Stimulated activated naive CD8-positive, alpha-beta T cell treated with anti-CD3 and anti-CD28 coated beads, Interleukin-15, Interleukin-2, amounts not matched to agents 100 U/mL and 50 U/mL, for 24 hours (primary cell): ENCODE data around the gene HCK.
"Not testable (repeated sequence)": the region's sequence is repeated elsewhere in the genome, so short reads cannot be mapped to it uniquely, and the experiment has no call there.

Source experiments
- ATAC-seq: fragments of 150-1000 bp; cut with Tn5 transposase; one replicate; pipeline ENCODE4 v1.10.0; 2021
- DNase-seq: peaks from one replicate; pipeline ENCODE4 v3.0.0; 2021

Gene HCK

DNA sequence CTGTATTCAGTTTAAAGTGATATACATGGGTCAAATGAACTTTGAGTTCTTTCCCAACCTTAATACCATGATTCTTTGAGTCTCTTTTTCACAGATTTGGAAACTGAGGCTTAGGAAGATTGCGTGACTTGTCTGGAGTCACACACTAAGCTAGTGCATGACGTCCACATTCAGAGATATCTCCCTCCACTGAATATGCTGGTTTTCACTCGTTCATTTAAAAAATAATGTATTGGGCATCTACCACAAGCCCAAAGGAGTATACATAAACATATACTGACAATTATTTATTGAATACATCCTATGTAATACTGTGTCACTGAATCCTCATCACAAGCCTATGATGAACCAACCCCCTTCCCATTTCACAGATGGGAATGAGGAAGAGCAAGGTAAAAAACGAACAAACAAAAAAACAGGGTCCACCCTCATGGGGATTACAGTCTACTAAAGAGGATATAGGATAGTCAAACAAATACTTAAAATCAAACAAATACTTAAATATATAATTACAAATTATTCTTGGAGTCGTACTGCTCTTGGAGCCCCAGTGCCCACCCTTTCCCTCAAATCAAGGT lies 56.9 kb downstream of the HCK start:
- no peak for DNase-seq
- ATAC-seq, result no peak

DNA sequence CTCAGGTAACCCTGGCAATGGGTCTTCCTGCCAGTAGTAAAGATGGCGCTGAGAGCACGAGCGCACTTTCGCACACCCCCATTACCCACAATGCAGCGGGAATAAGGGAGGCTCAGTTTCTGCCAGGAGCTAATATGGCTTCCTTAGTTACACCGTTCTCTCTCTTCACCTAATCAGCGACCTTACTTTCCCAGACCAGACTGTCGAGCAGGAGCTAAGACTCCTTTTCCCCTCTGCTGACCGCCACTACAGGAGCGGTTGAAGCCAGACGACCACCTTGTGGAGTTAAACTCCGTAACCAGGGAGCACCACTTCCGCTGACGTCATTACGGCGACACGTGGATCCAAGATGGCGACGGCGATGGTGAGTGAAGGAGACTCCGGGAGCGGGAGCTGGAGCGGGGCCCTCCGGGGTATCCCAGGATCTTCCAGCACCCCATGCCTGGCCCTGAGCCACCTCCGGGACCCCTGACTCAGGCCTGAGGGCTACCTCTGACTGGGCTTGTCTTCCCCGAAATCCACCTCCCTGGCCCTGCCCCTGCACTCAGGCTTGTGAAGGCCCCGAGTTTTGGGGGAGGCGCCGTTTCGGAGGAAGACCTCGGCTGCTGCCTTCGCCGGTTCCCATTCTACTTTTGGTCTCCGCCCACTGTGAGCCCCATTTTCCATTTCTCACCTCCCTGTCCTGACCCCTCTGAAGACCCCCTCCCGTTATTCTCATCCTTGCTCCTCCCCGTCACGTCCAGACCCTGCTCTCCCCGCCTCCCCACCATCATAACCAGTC lies 57.5 kb downstream of the HCK start, which contains the start of gene TM9SF4:
TSS of gene TM9SF4 (plus strand) at position 323 of the 781 bp plus-strand sequence. CDS start at position 350, 27 bp downstream.
- peak; percentile 80 for ATAC-seq
- DNase-seq, result peak; percentile 91

DNA sequence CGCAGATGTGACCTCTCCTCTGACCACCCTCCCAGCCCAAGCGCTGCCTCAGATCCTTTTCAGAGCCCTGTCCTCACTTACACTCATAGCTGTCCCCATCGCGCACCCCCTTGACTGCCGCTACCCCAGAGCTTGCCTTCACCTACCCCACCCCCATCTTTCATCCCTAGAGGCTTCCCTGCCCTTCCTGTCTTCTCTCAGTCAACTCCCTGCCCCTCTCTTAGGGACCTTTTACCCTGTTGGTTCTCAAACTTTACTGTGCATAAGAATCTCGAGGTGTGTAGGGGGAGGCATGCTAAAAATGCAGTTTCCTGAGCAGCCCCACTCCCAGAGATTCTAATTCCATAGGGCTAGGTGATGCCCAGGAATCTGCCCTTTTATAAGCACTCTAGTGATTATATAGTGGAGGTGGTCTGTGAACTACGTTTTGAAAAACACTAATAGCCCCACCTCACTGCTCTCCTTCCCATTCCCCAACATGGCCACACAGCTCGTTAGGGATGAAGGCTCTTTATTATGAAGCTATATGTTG lies 58.2 kb downstream of the HCK start:
- DNase-seq (no peak), ATAC-seq (no peak)

DNA sequence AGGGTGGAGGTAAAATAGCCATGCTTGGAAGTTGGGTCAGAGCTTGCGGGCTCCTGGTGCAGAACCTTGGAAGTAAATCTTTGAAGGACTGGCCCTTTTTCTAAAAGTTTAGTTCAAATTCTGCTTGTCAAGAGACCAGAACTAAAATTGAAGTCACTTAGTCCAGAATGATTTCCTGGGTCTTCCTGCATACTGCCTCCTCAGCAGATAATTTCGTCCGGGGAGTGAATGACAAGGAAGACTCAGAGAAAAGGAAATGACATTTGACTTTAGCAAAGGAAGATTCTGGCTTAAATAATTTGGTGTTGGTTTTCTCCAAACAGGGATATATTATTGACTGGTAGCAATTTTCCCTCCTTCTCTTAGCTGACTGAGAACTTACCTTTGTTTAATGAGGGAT lies 58.7 kb downstream of the HCK start:
- DNase-seq (no peak), ATAC-seq (no peak)

DNA sequence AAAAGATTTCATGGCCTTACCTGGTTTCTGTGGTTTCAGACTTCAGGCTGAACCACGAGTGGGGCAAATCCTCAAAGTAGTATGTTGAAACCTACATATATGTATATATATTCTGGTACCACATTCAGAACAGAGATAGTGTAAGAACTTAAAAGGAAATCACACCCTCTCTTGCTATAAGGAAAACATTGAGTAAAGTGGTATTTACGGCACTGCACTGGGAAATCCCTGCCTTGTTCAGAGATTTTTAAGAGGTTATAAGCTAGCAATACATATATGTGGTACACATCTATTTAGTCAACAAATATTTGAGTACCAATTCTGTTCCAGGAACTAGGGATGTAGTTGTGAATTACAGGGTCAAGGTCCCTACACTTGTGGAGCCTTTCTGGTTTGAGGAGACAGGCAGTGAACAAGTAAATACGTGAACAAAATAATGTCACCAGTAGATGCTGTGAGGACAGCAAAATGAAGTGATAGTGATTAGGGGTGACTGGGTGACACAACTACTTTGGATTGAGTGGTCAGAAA lies 59.2 kb downstream of the HCK start:
- DNase-seq (no peak), ATAC-seq (no peak)

DNA sequence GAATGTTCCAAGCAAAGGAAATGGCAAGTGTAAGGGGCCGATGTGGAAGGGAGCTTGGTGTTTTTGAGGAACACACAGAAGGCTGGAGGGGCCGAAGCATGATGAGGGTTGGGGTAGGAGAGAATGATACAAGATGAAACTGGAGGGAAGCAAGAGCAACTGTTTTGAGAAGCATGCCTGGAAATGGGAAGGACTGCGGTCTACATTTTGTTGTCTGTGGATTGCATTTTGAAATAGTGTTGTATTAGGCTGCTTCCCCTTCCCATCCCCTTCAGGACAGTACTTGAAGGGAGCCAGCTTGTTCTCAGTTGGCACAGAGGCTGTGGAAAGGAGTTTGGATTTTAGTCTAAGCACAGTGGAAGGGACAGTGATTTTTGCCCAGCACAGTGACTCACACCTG lies 59.7 kb downstream of the HCK start:
- ATAC-seq, result no peak
- DNase-seq, result no peak

DNA sequence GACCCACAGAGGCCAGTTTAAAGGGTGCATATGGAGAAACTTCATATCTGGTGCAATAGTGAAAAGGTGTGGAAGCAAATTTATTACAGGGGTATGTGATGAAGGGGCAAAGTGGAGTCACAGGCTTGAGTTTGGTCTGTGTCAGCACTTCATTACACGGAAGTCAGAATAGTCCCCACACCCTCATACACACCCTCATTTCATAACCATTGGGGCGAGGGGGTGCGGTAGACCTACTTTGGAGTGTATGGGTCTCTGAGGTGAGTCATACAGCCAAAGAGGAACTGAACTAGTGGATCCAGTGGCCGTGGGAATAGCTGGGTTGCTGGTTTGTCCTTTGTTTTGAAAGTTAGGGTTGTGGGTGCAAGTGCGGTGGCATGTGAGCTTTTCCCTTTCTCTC lies 60.8 kb downstream of the HCK start:
- ATAC-seq (no peak), DNase-seq (no peak)

DNA sequence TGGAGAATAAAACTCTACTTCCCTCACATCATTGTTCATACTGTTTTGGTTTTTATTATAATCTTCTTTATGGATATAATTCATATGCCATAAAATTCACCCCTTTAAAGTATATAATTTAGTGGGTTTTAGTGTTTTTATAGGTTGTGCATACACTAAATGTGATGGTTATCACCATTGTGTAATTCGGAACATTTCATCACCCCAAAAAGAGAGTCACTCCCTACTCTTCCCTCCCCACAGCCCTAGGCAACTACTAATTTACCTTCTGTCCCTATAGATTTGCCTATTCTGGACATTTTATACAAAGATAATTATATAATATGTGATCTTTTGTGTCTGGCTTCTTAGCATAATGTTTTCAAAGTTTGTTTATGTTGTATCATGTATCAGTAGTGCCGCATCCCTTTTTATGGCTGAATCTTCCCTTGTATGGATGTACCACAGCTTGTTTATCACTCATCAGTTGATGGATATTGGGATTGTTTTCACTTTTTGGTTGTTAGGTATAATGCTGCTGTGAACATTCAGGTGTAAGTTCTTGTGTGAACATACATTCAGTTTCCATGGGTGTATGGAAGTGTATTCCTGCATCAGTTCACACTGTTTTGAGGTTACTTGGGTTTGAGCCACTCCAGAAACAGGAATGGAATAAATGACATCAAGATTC lies 61.7 kb downstream of the HCK start:
- ATAC-seq, result no peak
- no peak for DNase-seq

DNA sequence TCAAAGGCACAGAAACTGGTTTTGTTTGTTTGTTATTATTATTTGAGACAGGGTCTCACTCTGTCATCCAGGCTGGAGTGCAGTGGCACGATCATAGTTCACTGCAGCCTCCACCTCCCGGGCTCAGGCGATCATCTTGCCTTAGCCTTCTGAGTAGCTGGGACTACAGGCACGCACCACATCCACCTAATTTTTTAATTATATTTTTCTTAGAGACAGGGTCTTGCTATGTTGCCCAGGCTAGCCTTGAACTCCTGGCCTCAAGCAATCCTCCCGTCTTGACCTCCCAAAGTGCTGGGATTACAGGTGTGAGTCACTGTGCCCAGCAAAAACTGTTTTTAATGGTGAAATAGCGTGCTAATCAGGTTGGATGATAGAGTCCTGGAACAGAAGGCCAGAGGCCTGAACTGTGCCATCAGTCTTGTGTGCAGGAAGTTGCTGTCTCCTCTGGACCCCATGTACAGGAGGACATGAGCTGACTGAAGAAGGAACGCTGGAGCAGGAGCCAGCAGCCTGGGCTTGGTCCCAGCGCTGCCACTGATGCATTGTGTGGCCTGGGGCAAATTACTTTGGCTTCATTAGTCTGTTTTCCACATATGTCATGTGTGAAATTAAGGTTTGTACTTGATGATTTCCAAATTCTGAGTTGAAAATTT lies 62.4 kb downstream of the HCK start:
- DNase-seq (no peak), ATAC-seq (no peak)

DNA sequence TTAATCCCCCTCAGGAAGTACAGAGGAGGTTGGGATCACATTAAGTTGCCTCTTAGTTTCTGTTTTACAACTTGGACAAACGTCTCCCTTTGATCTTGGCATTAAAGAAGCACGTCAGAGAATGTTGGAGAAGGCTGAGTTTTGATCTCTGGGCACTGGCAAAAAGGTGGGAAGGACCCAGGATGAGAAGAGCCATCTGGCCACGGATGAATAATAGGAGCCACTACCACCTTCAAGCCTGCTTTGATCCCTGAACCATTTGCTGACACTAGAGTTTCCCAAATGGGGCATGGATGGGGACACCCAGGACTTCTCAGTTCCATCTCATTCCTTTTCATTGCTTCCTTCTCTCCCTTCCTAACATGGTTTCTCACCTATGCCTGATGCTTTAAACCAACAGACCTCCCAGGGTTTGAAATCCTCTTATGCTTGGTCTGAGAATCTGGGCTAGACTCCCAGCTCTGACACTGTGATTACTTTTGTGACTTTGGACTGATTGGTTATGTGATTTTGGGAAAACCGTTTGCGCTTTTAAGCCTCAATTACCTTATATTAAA lies 63.2 kb downstream of the HCK start:
- DNase-seq, result no peak

DNA sequence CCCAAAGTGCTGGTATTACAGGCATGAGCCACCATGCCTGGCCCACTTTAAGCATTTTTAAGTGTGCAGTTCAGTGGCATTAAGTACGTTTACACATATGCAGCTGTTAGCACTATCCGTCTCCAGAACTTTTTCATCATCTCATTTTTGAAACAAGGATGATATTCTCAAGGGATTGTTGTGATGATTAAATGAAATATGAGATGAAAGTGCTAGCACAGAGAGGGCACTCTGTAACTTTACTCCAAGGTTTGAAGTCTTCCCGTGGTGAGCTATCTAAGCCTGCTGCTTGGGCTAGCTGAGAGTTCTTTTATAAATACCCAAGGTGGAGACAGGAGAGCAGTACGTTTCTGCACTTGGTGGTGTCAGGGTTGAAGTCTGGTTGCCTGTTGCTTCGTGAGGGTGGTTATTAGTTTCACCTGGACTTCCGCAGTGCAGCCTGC lies 64.1 kb downstream of the HCK start:
- DNase-seq (no peak), ATAC-seq (no peak)

More for the DNA sequence above, 63.2 kb downstream of the HCK start:
- no peak for ATAC-seq

DNA sequence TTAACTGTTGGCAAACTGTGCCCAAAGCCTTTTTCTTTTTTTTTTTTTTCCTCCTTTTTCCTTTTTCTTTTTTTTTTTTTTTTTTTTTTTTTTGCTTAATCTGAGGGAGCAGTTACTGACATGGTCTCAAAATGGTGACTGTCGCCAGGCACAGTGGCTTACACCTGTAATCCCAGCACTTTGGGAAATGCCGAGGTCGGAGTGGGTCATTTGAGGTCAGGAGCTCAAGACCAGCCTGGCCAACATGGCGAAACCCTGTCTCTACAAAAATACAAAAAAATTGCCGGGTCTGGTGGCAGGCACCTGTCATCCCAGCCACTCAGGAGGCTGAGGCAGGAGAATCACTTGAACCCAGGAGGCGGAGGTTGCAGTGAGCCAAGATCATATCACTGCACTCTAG lies 64.8 kb downstream of the HCK start:
- ATAC-seq, DNase-seq: not testable (repeated sequence)

DNA sequence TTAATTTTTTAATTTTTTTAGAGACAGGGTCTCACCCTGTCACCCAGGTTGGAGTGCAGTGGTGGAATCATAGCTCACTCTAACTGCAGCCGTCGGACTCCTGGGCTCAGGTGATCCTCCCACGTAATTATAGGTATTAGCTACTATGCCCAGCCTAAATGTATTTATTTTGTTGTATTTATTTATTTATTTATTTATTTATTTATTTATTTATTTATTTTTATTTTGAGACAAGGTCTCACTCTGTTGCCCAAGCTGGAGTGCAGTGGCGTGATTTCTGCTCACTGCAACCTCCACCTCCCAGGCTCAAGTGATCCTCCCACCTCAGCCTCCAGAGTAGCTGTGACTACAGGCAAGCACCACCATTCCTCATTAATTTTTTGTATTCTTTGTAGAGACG lies 66.4 kb downstream of the HCK start:
- DNase-seq, ATAC-seq: not testable (repeated sequence)

DNA sequence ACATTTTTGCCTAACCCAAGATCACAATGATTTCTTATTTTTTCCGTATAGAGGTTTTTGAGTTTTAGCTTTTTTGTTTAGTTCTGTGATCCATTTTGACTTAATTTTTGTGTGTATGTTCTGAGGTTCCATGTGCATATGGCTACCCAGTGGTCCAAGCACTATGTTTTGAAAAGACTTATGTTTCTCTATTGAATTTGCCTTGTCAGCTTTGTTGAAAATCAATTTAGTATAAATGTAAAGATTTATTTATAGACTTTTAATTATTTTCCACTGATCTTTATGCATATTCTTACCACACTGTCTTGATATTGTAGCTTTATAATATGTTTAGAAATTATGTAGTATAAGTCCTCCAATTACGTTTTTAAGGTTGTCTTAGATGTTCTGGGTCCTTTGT lies 67.7 kb downstream of the HCK start:
- no peak for ATAC-seq
- no peak for DNase-seq

DNA sequence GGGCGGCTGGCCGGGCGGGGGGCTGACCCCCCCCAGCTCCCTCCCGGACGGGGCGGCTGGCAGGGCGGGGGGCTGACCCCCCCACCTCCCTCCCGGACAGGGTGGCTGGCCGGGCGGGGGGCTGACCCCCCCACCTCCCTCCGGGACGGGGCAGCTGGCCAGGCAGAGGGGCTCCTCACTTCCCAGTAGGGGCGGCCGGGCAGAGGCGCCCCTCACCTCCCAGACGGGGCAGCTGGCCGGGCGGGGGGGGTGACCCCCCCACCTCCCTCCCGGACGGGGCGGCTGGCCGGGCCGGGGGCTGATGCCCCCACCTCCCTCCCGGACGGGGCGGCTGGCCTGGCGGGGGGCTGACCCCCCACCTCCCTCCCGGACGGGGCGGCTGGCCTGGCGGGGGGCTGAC lies 69.9 kb downstream of the HCK start:
- ATAC-seq, DNase-seq: not testable (repeated sequence)

DNA sequence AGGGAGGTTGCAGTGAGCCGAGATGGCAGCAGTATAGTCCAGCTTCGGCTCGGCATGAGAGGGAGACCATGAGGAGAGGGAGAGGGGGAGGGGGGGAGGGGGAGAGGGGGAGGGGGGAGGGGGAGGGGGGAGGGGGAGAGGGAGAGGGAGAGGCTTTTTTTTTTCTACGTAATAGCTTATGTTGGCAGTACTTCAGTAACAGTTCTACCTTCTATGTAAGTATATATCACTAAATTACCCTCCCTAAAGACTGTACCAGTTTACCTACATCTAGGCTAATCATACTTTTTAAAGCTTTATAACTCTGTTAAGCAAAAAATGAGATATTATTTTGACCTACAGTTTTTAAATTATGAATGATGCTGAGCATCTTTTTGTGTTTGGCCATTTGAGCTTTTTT lies 71.0 kb downstream of the HCK start:
- no peak for DNase-seq
- ATAC-seq, result no peak

DNA sequence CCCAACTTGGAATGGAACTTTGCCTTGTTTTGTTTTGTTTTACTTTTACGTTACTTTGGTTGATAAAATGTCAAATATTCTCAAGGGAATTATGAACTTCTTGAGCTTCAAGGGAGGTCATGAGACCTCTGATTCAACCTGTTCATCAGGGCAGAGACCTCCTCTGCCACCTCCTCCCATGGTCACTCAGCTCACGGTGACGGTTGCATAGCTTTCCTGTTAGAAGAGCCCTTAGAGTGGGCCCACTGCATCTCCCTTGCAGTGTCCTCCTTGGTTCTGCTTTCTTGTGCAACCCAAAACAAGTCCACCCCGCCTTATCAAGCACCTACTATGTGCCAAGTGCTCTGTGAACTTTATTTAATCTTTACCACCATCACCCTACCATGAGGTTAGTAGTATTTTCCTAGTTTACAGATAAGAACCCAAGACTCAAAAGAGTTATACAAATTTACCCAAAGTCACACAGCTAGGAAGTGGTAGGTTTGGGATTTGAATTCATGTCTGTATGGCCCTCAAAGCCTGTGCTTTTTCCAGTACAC lies 72.9 kb downstream of the HCK start:
- no peak for DNase-seq
- no peak for ATAC-seq

DNA sequence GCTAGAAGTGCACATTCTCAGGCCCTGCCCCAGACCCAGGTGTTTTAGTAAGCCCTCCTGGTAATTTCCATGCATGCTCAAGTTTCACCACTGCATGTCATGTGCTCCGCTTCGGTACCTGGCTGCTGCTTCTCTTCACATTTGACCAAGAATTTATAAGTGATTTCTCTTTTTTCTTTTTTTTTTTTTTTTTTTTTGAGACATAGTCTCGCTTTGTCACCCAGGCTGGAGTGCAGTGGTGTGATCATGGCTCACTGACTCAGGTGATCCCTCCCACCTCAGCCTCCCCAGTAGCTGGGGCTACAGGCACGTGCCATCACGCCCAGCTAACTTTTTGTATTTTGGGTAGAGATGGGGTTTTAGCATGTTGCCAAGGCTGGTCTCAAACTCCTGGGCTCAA lies 73.5 kb downstream of the HCK start:
- ATAC-seq (no peak), DNase-seq (no peak)

DNA sequence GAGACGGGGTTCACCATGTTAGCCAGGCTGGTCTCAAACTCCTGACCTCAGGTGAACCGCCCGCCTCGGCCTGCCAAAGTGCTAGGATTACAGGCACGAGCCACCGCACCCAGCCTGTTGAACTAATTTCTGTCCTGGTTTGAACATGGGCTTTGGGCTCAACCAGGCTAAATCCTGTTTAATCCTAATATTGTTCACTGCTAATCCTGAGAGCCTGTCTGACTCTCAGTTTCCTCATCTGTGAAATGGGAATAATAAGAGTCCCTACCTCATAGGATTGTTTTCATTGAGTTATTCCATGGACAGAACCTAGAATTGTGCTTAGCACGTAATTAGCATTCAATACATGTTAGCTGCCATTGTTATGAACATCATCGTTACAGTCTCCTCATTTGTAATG lies 74.9 kb downstream of the HCK start:
- DNase-seq, result no peak
- ATAC-seq, result no peak

DNA sequence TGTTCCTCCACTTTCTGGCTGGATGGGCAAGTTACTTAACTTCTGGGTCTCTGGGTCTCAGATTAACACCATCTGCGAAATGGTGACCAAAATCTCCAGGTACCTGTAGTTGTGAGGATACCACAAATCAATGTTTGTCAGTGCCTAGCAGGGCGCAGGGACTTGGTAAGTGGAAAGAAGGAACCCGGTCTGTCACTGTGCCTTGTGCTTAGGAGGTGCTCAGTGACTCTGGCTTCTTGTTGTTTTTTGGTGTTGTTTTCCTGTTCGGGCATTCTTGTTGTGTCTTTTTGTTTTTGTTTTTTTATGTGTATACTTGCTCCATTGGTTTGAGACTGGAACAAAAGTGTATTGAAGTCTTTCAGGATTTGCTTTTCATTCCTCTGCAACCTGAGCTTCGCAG lies 75.3 kb downstream of the HCK start:
- DNase-seq (no peak), ATAC-seq (no peak)

DNA sequence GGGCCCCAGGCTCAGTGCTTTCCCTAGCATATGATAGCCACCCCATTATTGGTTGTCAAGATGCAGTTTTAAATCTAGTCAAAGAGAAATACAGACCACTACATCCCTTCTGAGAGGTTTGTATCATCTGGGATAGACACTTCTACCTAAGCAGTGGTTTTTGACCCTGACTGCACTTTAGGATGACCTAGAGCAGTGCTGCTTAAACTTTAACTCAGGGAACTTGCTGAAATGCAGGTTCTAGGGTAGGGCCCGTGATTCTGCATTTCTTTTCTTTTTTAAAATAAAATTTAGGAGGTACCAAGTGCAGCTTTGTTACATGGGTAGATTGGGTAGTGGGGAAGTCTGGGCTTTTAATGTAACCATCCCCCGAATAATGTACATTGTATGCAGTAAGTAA lies 76.1 kb downstream of the HCK start:
- ATAC-seq (no peak), DNase-seq (no peak)

DNA sequence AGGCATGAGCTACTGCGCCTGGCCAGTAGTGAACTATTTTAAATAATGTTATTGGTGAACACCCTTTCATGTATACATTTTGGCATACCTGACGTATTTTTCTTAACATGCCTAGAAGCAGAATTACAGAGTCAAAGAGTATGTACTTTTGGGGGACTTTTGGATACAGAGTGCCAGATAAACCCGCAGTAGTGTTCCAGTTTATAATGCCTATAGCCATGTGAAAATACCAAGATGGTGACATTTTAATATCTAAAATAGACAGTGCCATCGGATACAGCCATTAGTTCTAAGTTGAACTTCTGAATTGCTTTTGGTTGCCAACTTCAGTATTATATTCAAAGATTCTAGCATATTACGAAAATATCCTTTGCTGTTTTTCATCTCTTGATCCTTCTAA lies 77.8 kb downstream of the HCK start:
- DNase-seq (no peak), ATAC-seq (no peak)
